ENCODE results near the gene MFSD2B.

The MFSD2B gene

GRCh38 chr2:24052951-24053350 lies 43.1 kb downstream of the MFSD2B start:
- no peak for DNase-seq

GRCh38 chr2:24054366-24055010 lies 44.6 kb downstream of the MFSD2B start:
- no peak for DNase-seq

GRCh38 chr2:24055750-24056149 lies 45.9 kb downstream of the MFSD2B start:
- no peak for DNase-seq

DNA sequence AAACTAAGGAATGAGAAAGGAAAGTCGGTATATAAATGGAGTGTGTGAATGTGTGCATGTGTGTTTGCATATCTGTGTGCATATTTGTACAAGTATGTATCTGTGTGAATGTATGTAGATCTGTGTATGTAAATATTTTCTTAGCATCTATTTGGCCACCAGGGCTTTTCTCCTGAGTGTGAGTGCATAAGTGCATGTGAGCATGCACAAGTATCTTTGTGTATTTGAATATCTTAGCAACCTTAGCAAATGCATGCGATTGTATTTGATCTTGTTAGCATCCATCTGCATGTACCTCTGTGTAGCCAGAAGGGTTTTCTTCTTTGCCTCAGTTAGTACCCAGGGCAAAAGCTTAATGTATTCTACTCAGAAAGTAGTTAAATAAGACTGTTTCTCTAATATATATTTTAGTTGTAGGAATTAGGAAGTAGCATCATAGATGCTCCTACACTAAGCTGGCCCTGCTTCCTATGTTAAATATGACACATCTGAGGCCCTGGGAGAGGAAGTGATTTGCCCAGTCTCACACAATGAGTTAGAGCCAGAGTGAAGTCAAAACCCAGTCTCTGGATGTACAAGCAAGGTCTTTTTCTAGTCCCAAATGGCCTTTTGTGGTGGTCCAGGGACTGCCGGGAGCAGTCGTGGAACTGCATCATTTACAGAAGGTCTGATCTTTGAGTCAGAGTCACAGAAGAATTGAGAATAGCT lies 48.8 kb downstream of the MFSD2B start:
- no peak for DNase-seq

GRCh38 chr2:24065341-24065740 lies 55.5 kb downstream of the MFSD2B start:
- no peak for DNase-seq

GRCh38 chr2:24072259-24072658 lies 62.4 kb downstream of the MFSD2B start:
- DNase-seq, result no peak

- DNase-seq, result no peak
Observed at GRCh38 chr2:24073816-24074215, 63.9 kb downstream of the MFSD2B start.

DNA sequence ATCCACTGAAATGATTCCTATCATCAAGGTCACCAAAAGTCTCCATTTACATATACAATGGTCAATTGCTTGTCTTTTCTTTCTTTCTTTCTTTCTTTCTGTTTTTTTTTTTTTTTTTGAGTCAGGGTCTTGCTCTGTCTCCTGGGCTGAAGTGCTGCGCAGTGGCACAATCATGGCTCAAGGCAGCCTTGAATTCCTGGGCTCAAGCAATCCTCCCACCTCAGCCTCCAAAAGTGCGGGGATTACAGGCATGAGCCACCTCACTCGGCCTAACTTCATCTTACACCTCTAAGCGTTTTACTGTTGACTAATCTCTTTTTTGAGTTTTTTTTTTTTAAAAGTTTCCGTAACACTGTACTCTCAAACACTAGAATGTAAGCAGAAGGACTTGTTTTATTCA lies 65.4 kb downstream of the MFSD2B start:
- no peak for DNase-seq

Data from NCI-H1105 (cell line).